H9 (cell line): Measurements from ENCODE around the gene SDK1. TPM values are rescaled to one million over a fixed set of nuclear protein-coding genes. Genes with fewer than 3 reads are reported as not detected.

Source experiments
- DNase-seq: peaks from one replicate; pipeline ENCODE4 v3.0.0-alpha.2; 2017
- H2AFZ ChIP-seq: one replicate; pipeline ENCODE4 v1.6.1; 2013; ENCODE audit warnings: mild to moderate bottlenecking, low read length, control low read depth, moderate library complexity
- H2AK5ac ChIP-seq: 2 replicates; pipeline ENCODE4 v1.6.1; 2013; ENCODE audit warnings: low read length, control low read depth, mixed read lengths; ENCODE audit not compliant: insufficient read length
- H2BK120ac ChIP-seq: one replicate; pipeline ENCODE4 v1.6.1; 2013; ENCODE audit warnings: low read depth, mild to moderate bottlenecking, low read length, control low read depth, inconsistent platforms; ENCODE audit not compliant: poor library complexity, severe bottlenecking
- H2BK12ac ChIP-seq: 2 replicates; pipeline ENCODE4 v1.6.1; 2013; ENCODE audit warnings: low read length, control low read depth, mixed read lengths, low read depth; ENCODE audit not compliant: insufficient read length
- H2BK15ac ChIP-seq: 2 replicates; pipeline ENCODE4 v1.6.1; 2013; ENCODE audit warnings: low read depth, low read length, control low read depth
- H2BK20ac ChIP-seq: one replicate; pipeline ENCODE4 v1.6.1; 2013; ENCODE audit warnings: low read depth, mild to moderate bottlenecking, low read length, control low read depth, inconsistent platforms; ENCODE audit not compliant: poor library complexity, severe bottlenecking
- H2BK5ac ChIP-seq: 2 replicates; pipeline ENCODE4 v1.6.1; 2013; ENCODE audit warnings: low read length, control low read depth, mixed read lengths; ENCODE audit not compliant: insufficient read length
- H3K14ac ChIP-seq: 2 replicates; pipeline ENCODE4 v1.6.1; 2013; ENCODE audit warnings: low read length, control low read depth; ENCODE audit not compliant: insufficient read depth
- H3K18ac ChIP-seq: 2 replicates; pipeline ENCODE4 v1.6.1; 2013; ENCODE audit warnings: low read depth, mild to moderate bottlenecking, mixed read lengths, low read length, control low read depth; ENCODE audit not compliant: insufficient read length
- H3K23ac ChIP-seq: 2 replicates; pipeline ENCODE4 v1.6.1; 2013; ENCODE audit warnings: low read length, control low read depth, mixed read lengths, low read depth; ENCODE audit not compliant: insufficient read length
- H3K23me2 ChIP-seq: 2 replicates; pipeline ENCODE4 v1.6.1; 2013; ENCODE audit warnings: low read depth, mild to moderate bottlenecking, mixed read lengths, low read length, control low read depth; ENCODE audit not compliant: insufficient read length, poor library complexity, severe bottlenecking
- H3K27ac ChIP-seq: 2 replicates; pipeline ENCODE4 v1.5.1; 2013; ENCODE audit warnings: low read length, control low read depth, mixed read lengths, low read depth; ENCODE audit not compliant: insufficient read length
- H3K27me3 ChIP-seq: 2 replicates; pipeline ENCODE4 v1.6.1; 2013; ENCODE audit warnings: low read length, control low read depth, inconsistent platforms; ENCODE audit not compliant: insufficient read depth
- H3K4ac ChIP-seq: 2 replicates; pipeline ENCODE4 v1.6.1; 2013; ENCODE audit warnings: low read depth, mild to moderate bottlenecking, control low read depth, inconsistent platforms, low read length, moderate library complexity
- H3K4me1 ChIP-seq: 2 replicates; pipeline ENCODE4 v1.6.1; 2013; ENCODE audit warnings: low read length, control low read depth, inconsistent platforms; ENCODE audit not compliant: insufficient read depth
- H3K4me2 ChIP-seq: 2 replicates; pipeline ENCODE4 v1.6.1; 2013; ENCODE audit warnings: low read length, control low read depth, mixed read lengths; ENCODE audit not compliant: insufficient read length, insufficient read depth
- H3K56ac ChIP-seq: 2 replicates; pipeline ENCODE4 v1.6.1; 2013; ENCODE audit warnings: low read depth, mild to moderate bottlenecking, mixed read lengths, low read length, control low read depth; ENCODE audit not compliant: insufficient read length
- H3K79me1 ChIP-seq: 2 replicates; pipeline ENCODE4 v1.6.1; 2013; ENCODE audit warnings: low read depth, mild to moderate bottlenecking, moderate library complexity, low read length, control low read depth, inconsistent platforms; ENCODE audit not compliant: insufficient read depth, poor library complexity, severe bottlenecking
- H3K79me2 ChIP-seq: 2 replicates; pipeline ENCODE4 v1.6.1; 2013; ENCODE audit warnings: low read length, control low read depth, inconsistent platforms; ENCODE audit not compliant: insufficient read depth
- H3K9ac ChIP-seq: 2 replicates; pipeline ENCODE4 v1.6.1; 2013; ENCODE audit warnings: low read length, control low read depth, mixed read lengths; ENCODE audit not compliant: insufficient read length; ENCODE audit errors: extremely low read depth
- H3K9me3 ChIP-seq: one replicate; pipeline ENCODE4 v1.6.1; 2013; ENCODE audit warnings: low read depth, low read length, inconsistent platforms; ENCODE audit not compliant: control insufficient read depth
- H3T11ph ChIP-seq: one replicate; pipeline ENCODE4 v1.6.1; 2013; ENCODE audit warnings: mild to moderate bottlenecking, low read length, control low read depth, inconsistent platforms
- H4K20me1 ChIP-seq: one replicate; pipeline ENCODE4 v1.6.1; 2013; ENCODE audit not compliant: control insufficient read depth, insufficient read length, insufficient read depth
- H4K5ac ChIP-seq: 2 replicates; pipeline ENCODE4 v1.6.1; 2013; ENCODE audit warnings: low read depth, mild to moderate bottlenecking, mixed read lengths, low read length, control low read depth; ENCODE audit not compliant: insufficient read length
- H4K8ac ChIP-seq: replicated peaks from 2 replicates; pipeline ENCODE4 v1.6.1; 2013; ENCODE audit warnings: low read length, control low read depth, mixed read lengths, low read depth; ENCODE audit not compliant: insufficient read length
- H4K91ac ChIP-seq: 2 replicates; pipeline ENCODE4 v1.6.1; 2013; ENCODE audit warnings: low read depth, mild to moderate bottlenecking, moderate library complexity, mixed read lengths, low read length, control low read depth; ENCODE audit not compliant: insufficient read length
- H3K27ac Mint-ChIP-seq, 3 experiments: 2 replicates in 2 of 3; 3 replicates in 1 of 3; pipeline ENCODE4 v1.8.0; 2020 to 2021; ENCODE audit warnings: mixed read lengths in 3 of 3, mild to moderate bottlenecking in 1 of 3, moderate library complexity in 1 of 3
- H3K27me3 Mint-ChIP-seq: 2 replicates; pipeline ENCODE4 v1.8.0; 2021; ENCODE audit warnings: low read depth, mild to moderate bottlenecking, moderate library complexity, mixed read lengths
- H3K36me3 Mint-ChIP-seq, 3 experiments: 2 replicates in 2 of 3; 3 replicates in 1 of 3; pipeline ENCODE4 v1.8.0; 2020 to 2021; ENCODE audit warnings: low read depth in 3 of 3, mixed read lengths in 3 of 3; ENCODE audit not compliant: insufficient read depth in 1 of 3
- H3K4me1 Mint-ChIP-seq, 2 experiments: 2 replicates each; pipeline ENCODE4 v1.8.0; 2020; ENCODE audit warnings: mixed read lengths in 2 of 2
- H3K4me3 Mint-ChIP-seq, 2 experiments: 2 replicates in 1 of 2; 3 replicates in 1 of 2; pipeline ENCODE4 v1.8.0; 2020 to 2021; ENCODE audit warnings: mild to moderate bottlenecking in 2 of 2, mixed read lengths in 2 of 2, moderate library complexity in 1 of 2
- H3K9me3 Mint-ChIP-seq, 2 experiments: 2 replicates in 1 of 2; 3 replicates in 1 of 2; pipeline ENCODE4 v1.8.0; 2020; ENCODE audit warnings: mild to moderate bottlenecking in 2 of 2, mixed read lengths in 2 of 2, moderate library complexity in 1 of 2
- WGBS: extraction: QIAGEN DNeasy Blood & Tissue Kit; methylation state at CpG from one replicate; pipeline ENCODE4 v1.1.7; 2013; ENCODE audit warnings: missing lambda C conversion rate, low lambda C conversion rate, mixed read lengths; ENCODE audit not compliant: insufficient read length; ENCODE audit errors: extremely low coverage; 5-methylcytosine and 5-hydroxymethylcytosine counted together
- total RNA-seq: library from RNA; stranded (reverse); gene quantifications from 2 replicates; pipeline ENCODE4 v1.2.1, GENCODE V29; 2021
- TF ChIP-seq, protein P1 (sequence below): fragments of 200-600 bp; sonication (generic); conservative IDR thresholded peaks from 3 replicates; pipeline ENCODE4 v1.8.0; 2021; ENCODE audit warnings: antibody characterized with exemption, mild to moderate bottlenecking

SDK1 gene
- total RNA-seq, 1 experiment from 2014 or later, result 8.7 TPM

DNA sequence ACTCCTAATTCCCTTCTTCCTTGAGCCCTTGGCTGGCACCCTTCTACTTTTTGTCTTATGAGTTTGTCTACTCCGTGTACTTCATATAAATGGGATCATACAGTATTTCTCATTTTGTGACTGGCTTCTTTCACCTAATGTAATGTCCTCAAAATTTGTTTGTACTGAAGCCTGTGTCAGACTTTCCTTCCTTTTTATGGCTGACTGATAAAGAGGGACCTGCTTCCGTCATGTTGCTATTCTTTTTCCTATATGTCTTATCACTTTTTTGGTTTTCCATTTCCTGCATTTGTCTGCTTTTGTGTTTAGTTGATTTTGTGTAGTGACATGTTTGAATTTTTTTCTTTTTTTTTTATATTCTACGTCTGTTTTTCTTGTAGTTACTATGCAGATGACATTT lies 470.9 kb downstream of the SDK1 start:
- H3T11ph ChIP-seq, result no peak overlapping the region
- no peak overlapping the region for H3K18ac ChIP-seq
- H3K27me3 ChIP-seq, result no peaks in the 10 kb centered on the region
- no peak overlapping the region for H3K23ac ChIP-seq
- no peaks in the 10 kb centered on the region for H4K20me1 ChIP-seq
- H3K14ac ChIP-seq, result no peak overlapping the region
- no CpG with 5 or more reads among the region's 3 CpGs for WGBS
- peaks cover 0 to 4% of the 10 kb centered on the region in 2 experiments; a peak in 3 of 4 replicates for H3K4me1 Mint-ChIP-seq
- no peak overlapping the region for H3K27ac Mint-ChIP-seq
- no peak overlapping the region for H3K56ac ChIP-seq
- no peaks in the 10 kb centered on the region for H3K4me1 ChIP-seq
- no peak overlapping the region for H3K27ac ChIP-seq
- H3K9me3 Mint-ChIP-seq, result peaks cover 3 to 8% of the 10 kb centered on the region in 2 experiments; a peak in 2 of 5 replicates
- no peak overlapping the region for H3K9ac ChIP-seq
- H3K79me2 ChIP-seq, result no peaks in the 10 kb centered on the region
- H3K36me3 Mint-ChIP-seq, result peaks cover 0 to 7% (median 0%) of the 10 kb centered on the region in 3 experiments; a peak in 5 of 7 replicates
- no peaks in the 10 kb centered on the region for H3K27me3 Mint-ChIP-seq
- no peak overlapping the region for H3K4me2 ChIP-seq
- H4K5ac ChIP-seq, result no peak overlapping the region
- no peaks in the 10 kb centered on the region for H3K9me3 ChIP-seq
- H2BK120ac ChIP-seq, result no peak overlapping the region
- H2BK20ac ChIP-seq, result no peak overlapping the region
- no peaks in the 10 kb centered on the region for H3K23me2 ChIP-seq
- no peak overlapping the region for H3K4me3 Mint-ChIP-seq
- H3K79me1 ChIP-seq, result no peaks in the 10 kb centered on the region
- H2BK5ac ChIP-seq, result no peak overlapping the region
- H2AFZ ChIP-seq, result no peak overlapping the region
- no peak overlapping the region for H4K91ac ChIP-seq
- no peak overlapping the region for H2BK12ac ChIP-seq
- TF ChIP-seq, protein P1, sequence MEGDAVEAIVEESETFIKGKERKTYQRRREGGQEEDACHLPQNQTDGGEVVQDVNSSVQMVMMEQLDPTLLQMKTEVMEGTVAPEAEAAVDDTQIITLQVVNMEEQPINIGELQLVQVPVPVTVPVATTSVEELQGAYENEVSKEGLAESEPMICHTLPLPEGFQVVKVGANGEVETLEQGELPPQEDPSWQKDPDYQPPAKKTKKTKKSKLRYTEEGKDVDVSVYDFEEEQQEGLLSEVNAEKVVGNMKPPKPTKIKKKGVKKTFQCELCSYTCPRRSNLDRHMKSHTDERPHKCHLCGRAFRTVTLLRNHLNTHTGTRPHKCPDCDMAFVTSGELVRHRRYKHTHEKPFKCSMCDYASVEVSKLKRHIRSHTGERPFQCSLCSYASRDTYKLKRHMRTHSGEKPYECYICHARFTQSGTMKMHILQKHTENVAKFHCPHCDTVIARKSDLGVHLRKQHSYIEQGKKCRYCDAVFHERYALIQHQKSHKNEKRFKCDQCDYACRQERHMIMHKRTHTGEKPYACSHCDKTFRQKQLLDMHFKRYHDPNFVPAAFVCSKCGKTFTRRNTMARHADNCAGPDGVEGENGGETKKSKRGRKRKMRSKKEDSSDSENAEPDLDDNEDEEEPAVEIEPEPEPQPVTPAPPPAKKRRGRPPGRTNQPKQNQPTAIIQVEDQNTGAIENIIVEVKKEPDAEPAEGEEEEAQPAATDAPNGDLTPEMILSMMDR, result no peak
- no peak for DNase-seq
- no peak overlapping the region for H2AK5ac ChIP-seq
- H2BK15ac ChIP-seq, result no peak overlapping the region
- no peak overlapping the region for H4K8ac ChIP-seq
- no peak overlapping the region for H3K4ac ChIP-seq
